Inferior parietal cortex (tissue), 1 donor: ENCODE data around the gene WNT7A.

ENCODE experiments used
- DNase-seq: peaks from one replicate; pipeline ENCODE4 v3.0.0-alpha.2; 2016; ENCODE audit errors: extremely low spot score

The WNT7A gene

GRCh38 chr3:13827699-13828098 lies 52.2 kb downstream of the WNT7A start:
- no peak for DNase-seq

- no peak for DNase-seq
These were observed 52.6 kb downstream of the WNT7A start for GRCh38 chr3:13827256-13827655.

- no peak for DNase-seq
These were observed 53.2 kb downstream of the WNT7A start for GRCh38 chr3:13826672-13827071.

GRCh38 chr3:13825821-13826220 lies 54.0 kb downstream of the WNT7A start:
- no peak for DNase-seq

GRCh38 chr3:13825311-13825579 lies 54.6 kb downstream of the WNT7A start:
- no peak for DNase-seq

GRCh38 chr3:13824521-13825310 lies 55.2 kb downstream of the WNT7A start:
- no peak for DNase-seq

GRCh38 chr3:13823692-13824091 lies 56.2 kb downstream of the WNT7A start:
- no peak for DNase-seq

GRCh38 chr3:13822871-13823585 lies 56.8 kb downstream of the WNT7A start:
- DNase-seq, result no peak

GRCh38 chr3:13822042-13822441 lies 57.8 kb downstream of the WNT7A start:
- DNase-seq, result no peak

GRCh38 chr3:13821126-13821525 lies 58.7 kb downstream of the WNT7A start:
- no peak for DNase-seq

- no peak for DNase-seq
These were observed 61.0 kb downstream of the WNT7A start for GRCh38 chr3:13818919-13819318.

GRCh38 chr3:13815088-13815683 lies 64.7 kb downstream of the WNT7A start:
- DNase-seq, result no peak

GRCh38 chr3:13812034-13812471 lies 67.8 kb downstream of the WNT7A start:
- DNase-seq, result no peak

GRCh38 chr3:13811614-13812013 lies 68.3 kb downstream of the WNT7A start:
- DNase-seq, result no peak

GRCh38 chr3:13808550-13808949 lies 71.3 kb downstream of the WNT7A start:
- DNase-seq, result no peak

- no peak for DNase-seq
These were observed 78.3 kb downstream of the WNT7A start for GRCh38 chr3:13801361-13802204.

GRCh38 chr3:13800064-13800463 lies 79.8 kb downstream of the WNT7A start:
- DNase-seq, result no peak

GRCh38 chr3:13798401-13798800 lies 81.5 kb downstream of the WNT7A start:
- no peak for DNase-seq

- DNase-seq, result no peak
These were observed 83.0 kb downstream of the WNT7A start for GRCh38 chr3:13796701-13797460.

GRCh38 chr3:13795816-13796215 lies 84.1 kb downstream of the WNT7A start:
- DNase-seq, result no peak

GRCh38 chr3:13794322-13794721 lies 85.5 kb downstream of the WNT7A start:
- DNase-seq, result no peak
